GM12878 (cell line): ENCODE data around the gene PGBD5. TPM values are rescaled to one million over a fixed set of nuclear protein-coding genes. Genes with fewer than 3 reads are reported as not detected.

Experiments
- ATAC-seq: fragments of 200-7000 bp; cut with Tn5 transposase; 3 replicates; pipeline ENCODE4 v1.9.1; 2020; ENCODE audit warnings: mild to moderate bottlenecking, moderate library complexity
- BruUV-seq: library from RNA; stranded (reverse); fragments of 400-500 nt; replicated peaks from 2 replicates; lab custom pipeline; 2021; lab: Mats Ljungman, UMichigan
- CTCF ChIA-PET: fragments of 300-600 bp; sonication (Branson Sonifier 250); formaldehyde crosslinking; extraction: SDS; loops from one replicate; lab custom pipeline; 2021; ENCODE audit warnings: inconsistent platforms; lab: Yijun Ruan, JAX
- POLR2A ChIA-PET: fragments of 350-600 bp; formaldehyde crosslinking; extraction: SDS; loops from one replicate; lab custom pipeline; 2021; ENCODE audit warnings: inconsistent platforms; lab: Charles Lee
- RAD21 ChIA-PET: fragments of 300-600 bp; sonication (Branson Sonifier 250); formaldehyde crosslinking; loops from one replicate; lab custom pipeline; 2023; ENCODE audit warnings: antibody characterized with exemption; ENCODE audit not compliant: unreplicated experiment; lab: Charles Lee
- SMC1A ChIA-PET: fragments of 300-600 bp; sonication (Branson Sonifier 250); formaldehyde crosslinking; loops from one replicate; lab custom pipeline; 2023; ENCODE audit not compliant: unreplicated experiment, uncharacterized antibody; lab: Charles Lee
- DNase-seq: peaks from one replicate; pipeline ENCODE4 v3.0.0-alpha.2; 2011; ENCODE audit warnings: low read depth, low spot score
- FAIRE-seq: peaks from 3 replicates; lab custom pipeline; 2011; peaks lifted over from hg19 to GRCh38; lab: Jason Lieb, UNC
- H2AFZ ChIP-seq: 2 replicates; pipeline ENCODE4 v1.6.0; 2011; ENCODE audit warnings: low read depth, low read length, control low read depth; ENCODE audit not compliant: control insufficient read depth
- H3K27ac ChIP-seq: 2 replicates; pipeline ENCODE4 v1.5.1; 2011; ENCODE audit warnings: control low read depth; ENCODE audit not compliant: control insufficient read depth, insufficient read depth
- H3K27me3 ChIP-seq, 2 experiments: replicated peaks in 1 of 2; 2 replicates each; pipeline versions ENCODE4 v1.6.0 to v1.6.1; 2011; ENCODE audit warnings: low read length in 1 of 2; ENCODE audit not compliant: control insufficient read depth in 2 of 2, insufficient read depth in 2 of 2
- H3K36me3 ChIP-seq, 2 experiments: 2 replicates each; pipeline ENCODE4 v1.5.1; 2011; ENCODE audit warnings: low read length in 1 of 2; ENCODE audit not compliant: control insufficient read depth in 2 of 2, insufficient read depth in 2 of 2
- H3K4me1 ChIP-seq: 2 replicates; pipeline ENCODE4 v1.6.1; 2011; ENCODE audit warnings: mild to moderate bottlenecking, low read length, moderate library complexity, mixed read lengths; ENCODE audit not compliant: control insufficient read depth, insufficient read depth
- H3K4me2 ChIP-seq: 2 replicates; pipeline ENCODE4 v1.6.0; 2011; ENCODE audit warnings: control low read depth; ENCODE audit not compliant: control insufficient read depth, insufficient read depth
- H3K4me3 ChIP-seq: fragments of 200-600 bp; sonication (generic); 2 replicates; pipeline ENCODE4 v1.5.1; 2016
- H3K79me2 ChIP-seq: 2 replicates; pipeline ENCODE4 v1.6.0; 2011; ENCODE audit warnings: low read length; ENCODE audit not compliant: control insufficient read depth, insufficient read depth
- H3K9ac ChIP-seq: 2 replicates; pipeline ENCODE4 v1.8.0; 2011; ENCODE audit warnings: low read length, control low read depth, mixed read lengths; ENCODE audit not compliant: control insufficient read depth, insufficient read depth
- H3K9me3 ChIP-seq: replicated peaks from 3 replicates; pipeline ENCODE4 v1.5.1; 2011; ENCODE audit warnings: mild to moderate bottlenecking, low read length; ENCODE audit not compliant: control insufficient read depth, insufficient read depth
- H4K20me1 ChIP-seq: 2 replicates; pipeline ENCODE4 v1.6.0; 2011; ENCODE audit not compliant: control insufficient read depth, insufficient read depth
- BHLHE40 ChIP-seq, 2 experiments: fragments of 450-650 bp in 1 of 2; IDR thresholded peaks; 2 replicates each; pipeline ENCODE4 v1.6.1; 2011 to 2017; ENCODE audit warnings: low read depth in 2 of 2, borderline replicate concordance in 1 of 2, improper control_type of control experiment in 1 of 2, low read length in 1 of 2, mild to moderate bottlenecking in 1 of 2
- DPF2 ChIP-seq: fragments of 450-650 bp; IDR thresholded peaks from 2 replicates; pipeline ENCODE4 v1.6.1; 2017; ENCODE audit warnings: mild to moderate bottlenecking
- E2F4 ChIP-seq: IDR thresholded peaks from 2 replicates; pipeline ENCODE4 v1.6.1; 2012; ENCODE audit warnings: low read depth, low read length, improper control_type of control experiment
- MEF2B ChIP-seq: fragments of 450-650 bp; IDR thresholded peaks from 2 replicates; pipeline ENCODE4 v1.6.1; 2018; ENCODE audit warnings: mild to moderate bottlenecking, moderate library complexity; ENCODE audit not compliant: partially characterized antibody, poor library complexity, severe bottlenecking
- POLR2A ChIP-seq: IDR thresholded peaks from 2 replicates; pipeline ENCODE4 v1.6.1; 2011; ENCODE audit warnings: low read depth, mild to moderate bottlenecking, low read length
- SMARCA5 ChIP-seq: fragments of 450-650 bp; IDR thresholded peaks from 2 replicates; pipeline ENCODE4 v1.6.1; 2017; ENCODE audit warnings: mild to moderate bottlenecking
- STAT1 ChIP-seq: fragments of 450-650 bp; conservative IDR thresholded peaks from 2 replicates; pipeline ENCODE4 v1.6.1; 2014; ENCODE audit warnings: antibody characterized with exemption, mild to moderate bottlenecking
- TARDBP ChIP-seq: IDR thresholded peaks from 2 replicates; pipeline ENCODE4 v1.6.1; 2016; ENCODE audit warnings: borderline replicate concordance
- USF1 ChIP-seq: IDR thresholded peaks from 2 replicates; pipeline ENCODE4 v1.6.1; 2011; ENCODE audit warnings: borderline replicate concordance, low read depth, mild to moderate bottlenecking, moderate library complexity, mixed read lengths, low read length; ENCODE audit not compliant: insufficient read depth; ENCODE audit errors: extremely low read length
- WGBS: methylation state at CpG from one replicate; pipeline ENCODE4 v1.1.6; 2016; ENCODE audit warnings: low lambda C conversion rate; ENCODE audit not compliant: insufficient replicate concordance, insufficient coverage; ENCODE audit errors: missing lambda C conversion rate; 5-methylcytosine and 5-hydroxymethylcytosine counted together
- in situ Hi-C: fragments of 300-500 bp; cut with MboI; formaldehyde crosslinking; loops from 9 replicates; pipeline ENCODE4 v1.14.3; 2018; ENCODE audit warnings: mixed read lengths
- intact Hi-C: fragments of 100-400 bp; cut with micrococcal nuclease; formaldehyde crosslinking; loops from one replicate; pipeline ENCODE4 v1.14.2; 2022; ENCODE audit not compliant: unreplicated experiment
- polyA plus RNA-seq, 11 experiments: library from polyadenylated mRNA; depleted of rRNA in 4 of 11; unstranded in 6 of 11; stranded (reverse) in 5 of 11; fragments of >200 nt; fragmentation: Nextera tagmentation in 4 of 11; fragmentation: Illumina TruSeq in 1 of 11; extraction: Ambion mirVana in 4 of 11; extraction: Trizol in 1 of 11; gene quantifications; 1 replicate in 1 of 11; 2 replicates in 10 of 11; pipeline versions ENCODE4 v1.2.1 to v1.2.3, GENCODE V29; 2011 to 2016; ENCODE audit warnings: inconsistent platforms in 2 of 11, missing spikeins in 2 of 11, low read depth in 1 of 11
- total RNA-seq, 4 experiments: library from RNA; depleted of rRNA in 3 of 4; stranded (reverse); fragments of >200 nt in 3 of 4; fragmentation: Illumina TruSeq in 1 of 4; extraction: Trizol in 1 of 4; gene quantifications; 2 replicates each; pipeline versions ENCODE4 v1.2.1 to v1.2.3, GENCODE V29; 2013 to 2021
- TF ChIP-seq, protein P1 (sequence below): fragments of 450-650 bp; IDR thresholded peaks from 2 replicates; pipeline ENCODE4 v1.6.1; 2018; ENCODE audit warnings: borderline replicate concordance, mild to moderate bottlenecking; ENCODE audit not compliant: partially characterized antibody

Gene PGBD5
- total and polyA plus RNA-seq, 10 of the 15 experiments (the other 5 are each of a cell fraction or from before 2014, with no cell fraction given), result 0.03 TPM; not detected in 9

- ATAC-seq, result no peak
- in situ Hi-C loops, result no loop called here
- ChIA-PET CTCF (no interaction called here), POLR2A (no interaction called here), RAD21 (no interaction called here), SMC1A (no interaction called here)
- no peaks in the 10 kb centered on the region for H4K20me1 ChIP-seq
- intact Hi-C loops, result no loop called here
- 22% methylated on average over 6 of the region's 6 CpGs for WGBS
- no TSS peak for BruUV-seq
- no peak overlapping the region for H3K4me3 ChIP-seq
- TF ChIP-seq E2F4, result no peak
- no peak for TF ChIP-seq MEF2B
- no peak for TF ChIP-seq USF1
- no peak overlapping the region for H3K9ac ChIP-seq
- no peak for DNase-seq
- no peak overlapping the region for H3K4me2 ChIP-seq
- H3K9me3 ChIP-seq, result no peaks in the 10 kb centered on the region
- no peak overlapping the region for H2AFZ ChIP-seq
- FAIRE-seq, result no peak
- H3K36me3 ChIP-seq, result no peaks in the 10 kb centered on the region
- no peaks in the 10 kb centered on the region for H3K79me2 ChIP-seq
- H3K4me1 ChIP-seq, result no peaks in the 10 kb centered on the region
- no peak overlapping the region for H3K27ac ChIP-seq
- H3K27me3 ChIP-seq, result no peaks in the 10 kb centered on the region
Measured at GRCh38 chr1:230386637-230387262, 39.4 kb downstream of the PGBD5 start.

DNA sequence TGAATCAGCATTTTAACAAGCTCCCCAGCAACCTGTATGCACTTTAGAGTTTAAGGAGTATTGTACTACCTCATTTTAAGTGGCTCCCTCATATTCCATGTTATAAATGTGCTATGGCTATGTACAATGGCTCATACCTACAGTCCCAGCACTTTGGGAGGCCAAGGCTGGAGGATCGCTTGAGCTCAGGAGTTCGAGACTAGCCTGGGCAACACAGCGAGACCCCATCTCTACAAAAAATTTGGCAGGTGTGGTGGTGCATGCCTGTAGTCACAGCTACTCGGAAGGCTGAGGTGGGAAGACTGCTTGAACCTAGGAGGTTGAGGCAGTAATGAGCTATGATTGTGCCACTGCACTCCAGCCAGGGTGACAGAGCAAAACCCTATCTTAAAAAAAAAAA lies 40.2 kb downstream of the PGBD5 start:
- ATAC-seq, result no peak
- SMC1A ChIA-PET, result no interaction called here
- TF ChIP-seq POLR2A, result no peak
- TF ChIP-seq STAT1, result no peak
- TF ChIP-seq DPF2, result no peak
- TF ChIP-seq, protein P1, sequence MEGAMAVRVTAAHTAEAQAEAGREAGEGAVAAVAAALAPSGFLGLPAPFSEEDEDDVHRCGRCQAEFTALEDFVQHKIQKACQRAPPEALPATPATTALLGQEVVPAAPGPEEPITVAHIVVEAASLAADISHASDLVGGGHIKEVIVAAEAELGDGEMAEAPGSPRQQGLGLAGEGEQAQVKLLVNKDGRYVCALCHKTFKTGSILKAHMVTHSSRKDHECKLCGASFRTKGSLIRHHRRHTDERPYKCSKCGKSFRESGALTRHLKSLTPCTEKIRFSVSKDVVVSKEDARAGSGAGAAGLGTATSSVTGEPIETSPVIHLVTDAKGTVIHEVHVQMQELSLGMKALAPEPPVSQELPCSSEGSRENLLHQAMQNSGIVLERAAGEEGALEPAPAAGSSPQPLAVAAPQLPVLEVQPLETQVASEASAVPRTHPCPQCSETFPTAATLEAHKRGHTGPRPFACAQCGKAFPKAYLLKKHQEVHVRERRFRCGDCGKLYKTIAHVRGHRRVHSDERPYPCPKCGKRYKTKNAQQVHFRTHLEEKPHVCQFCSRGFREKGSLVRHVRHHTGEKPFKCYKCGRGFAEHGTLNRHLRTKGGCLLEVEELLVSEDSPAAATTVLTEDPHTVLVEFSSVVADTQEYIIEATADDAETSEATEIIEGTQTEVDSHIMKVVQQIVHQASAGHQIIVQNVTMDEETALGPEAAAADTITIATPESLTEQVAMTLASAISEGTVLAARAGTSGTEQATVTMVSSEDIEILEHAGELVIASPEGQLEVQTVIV, result no peak
- no peak for TF ChIP-seq TARDBP
- TF ChIP-seq BHLHE40 (IDR thresholded peaks at IDR 0.05; ENCODE audit: borderline replicate concordance in 1 of 2, low read depth in 2 of 2, low read length in 1 of 2), result no peak
- TF ChIP-seq SMARCA5, result no peak

More for the DNA sequence above, 40.2 kb downstream of the PGBD5 start:
- no peak for DNase-seq
- Histone ChIP-seq H3K9ac (no peak overlapping the region), H3K4me3 (no peak overlapping the region), H3K4me2 (no peak overlapping the region), H4K20me1 (no peaks in the 10 kb centered on the region), H3K27me3 (no peaks in the 10 kb centered on the region), H3K27ac (no peak overlapping the region), H2AFZ (no peak overlapping the region), H3K79me2 (no peaks in the 10 kb centered on the region), H3K4me1 (no peaks in the 10 kb centered on the region), H3K36me3 (no peaks in the 10 kb centered on the region), H3K9me3 (no peaks in the 10 kb centered on the region)
- ChIA-PET POLR2A (interaction anchor here (0.6 kb wide), 1 partner anchor 1693 kb away, joined by 4 read pairs; no protein-coding TSS in a partner anchor), RAD21 (no interaction called here), CTCF (no interaction called here)
- BruUV-seq, result no TSS peak
- WGBS, result 58% methylated on average over 4 of the region's 4 CpGs
- in situ Hi-C loops (no loop called here), intact Hi-C loops (no loop called here)
- no peak for FAIRE-seq
